G401 (cell line): ENCODE data around the gene EBF4. TPM values are rescaled to one million over a fixed set of nuclear protein-coding genes. Genes with fewer than 3 reads are reported as not detected.

Experiments
- DNase-seq: peaks from one replicate; pipeline ENCODE4 v3.0.0-alpha.2; 2015; ENCODE audit warnings: low spot score
- in situ Hi-C: cut with HindIII; loops from 2 replicates; pipeline ENCODE4 v1.10.0; 2016; ENCODE audit warnings: low sequenced_read_pairs, mixed read lengths
- total RNA-seq: library from RNA; depleted of rRNA; stranded (reverse); fragments of >200 nt; shearing (Covaris generic); gene quantifications from 2 replicates; pipeline ENCODE4 v1.2.3, GENCODE V29; 2014

Gene EBF4
- total RNA-seq, 1 experiment from 2014 or later, result not detected

DNA sequence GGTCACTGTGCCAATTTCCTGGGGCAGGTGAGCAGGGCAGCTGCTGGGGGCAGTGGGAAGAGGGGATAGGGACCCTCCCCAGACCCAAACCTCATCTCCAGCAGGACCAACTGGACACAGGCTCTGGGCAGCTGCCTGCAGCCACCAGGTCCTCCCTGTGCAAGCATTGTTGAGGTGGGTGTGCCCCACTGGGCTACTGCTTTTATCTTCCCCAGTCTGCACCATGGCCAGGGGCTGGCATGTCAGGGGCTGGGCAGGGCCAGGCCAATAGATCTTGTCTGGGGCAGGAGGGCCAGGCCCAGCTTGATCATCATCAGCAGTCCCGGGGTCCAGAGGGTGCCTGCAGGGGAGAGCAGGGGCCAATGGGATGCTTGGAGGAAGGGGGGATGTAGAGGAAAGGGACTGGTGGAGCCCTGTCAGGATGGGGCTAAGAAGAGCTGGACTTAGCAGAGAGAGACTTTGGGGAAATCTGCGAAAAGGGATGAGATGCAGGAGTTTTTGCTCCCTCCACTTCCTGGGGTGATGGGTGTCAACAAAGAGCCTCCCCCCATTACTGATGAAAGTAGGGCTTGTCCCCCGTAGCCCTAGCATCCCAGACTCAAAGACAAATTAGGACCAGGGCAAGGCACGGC lies 5.7 kb downstream of the EBF4 start:
- in situ Hi-C loops, result no loop called here
- DNase-seq, result no peak

GRCh38 chr20:2698912-2699311 lies 6.3 kb downstream of the EBF4 start:
- in situ Hi-C loops, result no loop called here
- DNase-seq, result no peak

DNA sequence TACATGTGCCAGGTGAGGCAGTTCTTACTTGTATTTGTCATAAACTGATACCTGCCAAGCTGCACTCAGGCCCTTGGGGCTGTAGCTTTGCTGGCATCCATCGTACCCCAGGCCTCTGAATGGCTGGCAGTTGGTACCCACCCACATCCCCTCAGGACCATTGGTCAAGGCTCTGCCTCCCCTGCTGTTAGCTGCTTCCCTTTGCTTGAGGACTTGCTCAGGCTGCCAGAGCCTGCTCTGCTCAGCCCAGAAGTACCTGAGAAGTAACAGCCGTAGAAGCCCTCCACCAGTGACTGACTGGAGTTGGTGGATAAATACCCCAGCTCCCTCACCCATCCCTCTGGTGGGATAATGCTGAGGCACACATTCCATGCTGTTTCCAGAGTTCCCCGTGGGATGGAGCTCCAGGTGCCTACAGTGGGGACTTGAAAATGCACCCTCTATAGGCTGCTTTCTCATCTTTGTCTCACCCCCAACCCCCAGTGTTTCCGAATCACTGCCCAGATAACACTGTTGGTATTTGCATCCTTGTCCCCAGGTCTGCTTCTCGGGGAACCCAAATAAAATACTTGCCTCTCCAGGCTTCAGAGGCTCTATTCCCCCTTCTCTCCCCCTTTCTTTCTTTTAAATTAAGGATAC lies 7.3 kb downstream of the EBF4 start:
- in situ Hi-C loops, result no loop called here

DNA sequence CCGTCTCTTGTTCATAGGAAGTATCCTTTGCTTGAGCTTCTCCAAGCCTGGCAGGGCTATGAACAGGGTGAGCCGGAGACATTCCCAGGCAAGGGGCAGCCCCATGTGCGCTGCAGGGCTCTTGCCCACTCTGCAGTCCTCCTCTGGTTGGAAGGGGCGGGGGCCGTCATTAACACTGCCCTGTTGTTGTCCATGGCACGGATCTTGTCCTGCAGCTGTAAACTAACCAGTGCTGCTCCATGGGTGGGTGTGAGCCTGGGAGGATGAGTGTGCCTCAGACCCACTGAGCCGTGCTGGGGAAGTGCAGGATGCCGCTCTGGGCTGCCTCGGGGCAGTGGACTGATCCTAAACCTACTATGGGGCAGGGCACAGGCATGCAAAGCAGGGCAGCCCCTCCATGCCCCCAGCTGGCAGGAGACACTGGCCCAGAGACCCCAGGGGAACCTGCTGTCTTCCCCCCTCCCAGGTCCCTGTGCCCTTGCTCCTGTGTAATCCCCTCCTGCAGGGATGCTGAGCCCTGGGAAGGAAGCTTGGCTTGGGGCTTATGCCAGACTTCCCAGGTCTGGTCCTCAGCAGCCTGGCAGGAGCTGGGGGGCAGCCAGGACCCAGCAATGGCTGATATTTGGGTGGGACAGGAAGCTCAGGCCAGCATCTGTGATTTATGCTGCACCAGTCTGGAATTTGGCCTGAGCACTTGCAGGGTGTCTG lies 8.5 kb downstream of the EBF4 start:
- no peak for DNase-seq
- in situ Hi-C loops, result no loop called here

More for the DNA sequence above, 7.3 kb downstream of the EBF4 start:
- no peak for DNase-seq

- DNase-seq, result no peak
- in situ Hi-C loops, result no loop called here
Observed at GRCh38 chr20:2701671-2702081, 9.1 kb downstream of the EBF4 start.

DNA sequence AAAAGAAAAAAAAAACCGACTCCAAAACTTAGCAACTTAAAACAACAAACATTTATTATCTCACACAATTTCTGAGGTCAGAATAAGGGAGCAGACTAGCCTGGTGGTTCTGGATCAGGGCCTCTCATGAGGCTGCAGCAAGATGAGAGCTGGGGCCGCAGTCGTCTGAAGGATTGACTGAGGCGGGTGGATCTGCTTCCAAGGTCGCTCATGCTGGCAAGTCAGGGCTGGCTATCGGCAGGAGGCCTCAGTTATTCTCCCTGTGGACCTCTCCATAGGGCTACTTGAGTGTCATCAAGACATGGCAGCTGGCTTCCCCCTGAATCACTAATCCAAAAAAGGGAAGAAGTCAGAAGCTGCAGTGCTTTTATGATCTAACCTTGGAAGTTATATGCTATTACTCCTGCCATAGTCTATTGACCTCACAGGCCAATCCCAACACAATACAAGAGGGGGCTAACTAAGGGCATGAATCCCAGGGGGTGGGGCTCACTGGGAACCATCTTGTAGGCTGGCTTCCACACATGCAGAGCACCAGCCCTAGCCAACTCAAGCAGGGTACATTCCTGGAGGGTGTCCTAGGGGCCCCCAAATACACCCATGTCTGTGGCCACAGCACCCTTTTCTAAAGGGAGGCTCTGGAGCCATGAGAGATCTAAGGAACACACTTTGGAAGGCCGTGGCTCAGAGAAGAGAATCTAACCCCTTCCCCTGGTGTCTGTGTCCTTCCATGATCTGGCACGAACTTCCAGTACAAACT lies 11.3 kb downstream of the EBF4 start:
- in situ Hi-C loops, result no loop called here
- no peak for DNase-seq

- DNase-seq, result no peak
- in situ Hi-C loops, result no loop called here
Observed at GRCh38 chr20:2705931-2706645, 13.5 kb downstream of the EBF4 start.

DNA sequence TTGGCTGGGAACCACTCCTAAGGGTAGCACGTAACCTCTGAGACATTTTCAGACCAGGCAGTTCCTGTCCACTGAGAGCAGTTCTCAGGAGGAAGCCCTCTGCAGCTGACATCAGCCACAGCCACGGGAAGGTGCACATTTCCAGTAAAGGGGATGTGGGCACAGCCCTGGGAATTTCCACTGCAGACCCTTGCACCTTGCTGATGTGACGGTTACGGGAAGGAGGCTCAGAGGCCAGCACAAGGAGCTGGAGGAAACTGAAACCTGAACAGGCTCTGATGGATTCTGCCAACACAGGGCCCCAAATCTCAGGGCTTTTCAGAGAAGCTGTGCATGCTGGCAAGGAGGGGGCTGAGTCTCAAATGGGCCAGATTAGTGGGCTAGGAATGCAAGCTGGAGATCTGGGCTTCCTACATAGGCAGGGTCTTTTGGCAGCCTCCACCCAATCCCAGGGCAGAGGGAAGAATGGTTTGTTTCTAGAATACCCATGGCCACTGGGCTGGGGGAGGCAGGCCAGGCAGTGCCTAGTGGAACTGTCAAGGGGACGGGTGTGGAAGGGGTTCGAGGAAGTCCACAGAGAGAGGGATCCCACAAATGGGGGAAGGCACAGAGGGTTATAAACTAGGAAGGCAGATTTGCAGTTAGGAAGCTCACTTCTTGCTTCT lies 14.2 kb downstream of the EBF4 start:
- DNase-seq, result no peak
- in situ Hi-C loops, result no loop called here

DNA sequence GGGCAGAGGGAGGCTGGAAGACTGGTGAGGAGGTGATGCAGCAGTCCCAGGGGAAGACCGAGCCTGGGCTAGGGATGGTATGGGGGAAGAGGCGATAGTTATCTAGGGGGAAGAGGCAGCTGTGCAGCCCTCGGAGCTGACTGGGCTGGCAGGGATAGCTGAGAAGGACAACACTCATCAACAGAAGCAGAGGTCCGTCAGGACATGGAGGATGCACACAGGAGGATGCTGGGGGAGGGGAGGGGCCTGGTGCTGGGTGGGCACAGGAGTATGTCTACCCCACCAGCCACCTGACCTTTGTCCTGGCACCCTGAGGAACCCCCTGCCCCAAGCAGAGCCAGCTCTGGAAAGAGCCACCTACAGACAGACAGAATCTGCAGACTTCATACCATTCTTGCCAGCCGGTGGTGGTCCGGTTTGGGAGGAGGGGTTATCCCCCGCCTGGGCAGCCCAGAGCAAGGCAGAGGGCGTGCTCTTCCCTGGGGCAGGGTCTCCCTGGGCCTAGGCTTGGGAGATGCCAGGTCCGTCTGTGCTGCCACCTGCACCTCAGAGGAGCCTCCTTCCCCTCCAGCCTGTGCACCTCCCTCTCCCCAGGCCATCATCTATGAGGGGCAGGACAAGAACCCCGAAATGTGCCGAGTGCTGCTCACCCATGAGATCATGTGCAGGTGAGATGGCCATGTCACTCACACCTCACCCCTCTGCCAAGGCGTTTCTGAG lies 14.9 kb downstream of the EBF4 start:
- in situ Hi-C loops, result no loop called here
- DNase-seq, result no peak

DNA sequence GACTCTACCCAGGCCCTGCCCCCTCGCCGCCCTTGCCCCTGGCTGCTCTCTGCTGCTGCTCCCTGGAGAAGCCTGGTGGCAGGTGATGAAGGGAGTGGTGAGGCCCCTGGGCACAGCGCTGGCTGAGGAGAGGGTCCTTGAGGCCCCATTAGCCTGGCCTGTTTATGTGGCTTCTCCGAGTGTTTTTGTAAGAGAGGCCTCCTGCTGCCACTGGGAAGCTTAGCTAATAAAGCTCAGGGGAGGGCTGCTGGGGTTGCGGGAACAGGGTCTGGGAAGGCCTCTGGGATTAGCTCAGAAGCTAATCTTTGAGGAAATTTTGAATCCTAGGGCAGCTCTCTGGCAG lies 15.5 kb downstream of the EBF4 start:
- no peak for DNase-seq
- in situ Hi-C loops, result no loop called here

- no peak for DNase-seq
- in situ Hi-C loops, result no loop called here
Observed at GRCh38 chr20:2708665-2709064, 16.1 kb downstream of the EBF4 start.

DNA sequence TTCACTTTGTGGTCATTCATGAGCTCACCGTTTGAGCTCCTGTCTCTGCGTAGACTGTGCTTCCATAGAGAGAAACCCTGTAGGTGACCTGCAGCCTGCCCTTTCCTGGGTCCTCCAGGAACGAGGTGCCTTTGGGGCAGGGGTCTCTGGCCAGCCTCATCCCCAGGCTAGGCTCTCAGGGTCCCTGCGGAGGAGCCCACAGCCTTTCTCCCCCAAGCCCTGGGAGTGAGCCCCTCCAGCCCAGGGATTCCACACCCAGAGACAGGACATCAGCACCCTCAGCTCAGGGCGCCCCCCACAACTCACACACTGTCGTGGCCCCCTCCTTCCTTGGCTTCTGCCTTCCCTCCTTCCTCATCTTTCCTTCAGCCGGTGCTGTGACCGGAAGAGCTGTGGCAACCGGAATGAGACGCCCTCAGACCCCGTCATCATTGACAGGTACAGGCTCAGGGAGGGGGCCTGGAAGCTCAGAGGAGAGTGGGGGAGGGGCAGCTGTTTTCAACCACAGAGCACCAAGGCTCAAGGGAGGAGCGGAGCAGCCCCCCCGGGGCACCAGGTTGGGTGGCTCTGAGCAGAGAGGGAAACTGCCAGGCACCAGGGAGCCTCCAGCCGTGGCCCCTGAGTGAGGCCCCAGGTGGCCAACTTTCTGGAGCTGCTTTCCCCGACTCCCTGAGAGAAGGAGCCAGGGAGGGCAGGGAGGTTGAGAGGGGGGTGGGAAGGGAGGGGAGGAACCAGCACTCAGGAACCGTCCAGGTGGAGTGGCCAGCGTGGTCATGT lies 16.8 kb downstream of the EBF4 start:
- in situ Hi-C loops, result no loop called here
- DNase-seq, result no peak

DNA sequence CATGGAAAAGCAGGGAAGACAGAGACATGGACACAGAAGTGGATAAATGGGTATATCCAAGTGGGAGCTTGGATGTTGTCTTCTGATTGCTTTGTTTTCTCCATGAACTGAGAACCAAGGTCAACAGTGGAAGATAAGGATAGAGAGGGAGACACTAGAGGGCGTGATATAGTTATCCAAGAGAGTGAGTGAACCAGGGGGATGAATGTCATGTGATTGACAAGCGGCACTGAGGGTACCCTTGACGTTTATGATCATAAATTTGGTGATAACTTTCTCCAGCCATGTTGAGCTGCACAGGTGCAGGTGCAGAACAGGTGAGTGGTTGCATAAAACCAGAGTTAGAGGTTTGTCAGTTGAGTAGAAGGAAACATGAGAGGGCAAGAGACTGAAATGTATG lies 20.7 kb downstream of the EBF4 start:
- no peak for DNase-seq
- in situ Hi-C loops, result no loop called here

- no peak for DNase-seq
- in situ Hi-C loops, result no loop called here
Observed at GRCh38 chr20:2729251-2729713, 36.7 kb downstream of the EBF4 start.

DNA sequence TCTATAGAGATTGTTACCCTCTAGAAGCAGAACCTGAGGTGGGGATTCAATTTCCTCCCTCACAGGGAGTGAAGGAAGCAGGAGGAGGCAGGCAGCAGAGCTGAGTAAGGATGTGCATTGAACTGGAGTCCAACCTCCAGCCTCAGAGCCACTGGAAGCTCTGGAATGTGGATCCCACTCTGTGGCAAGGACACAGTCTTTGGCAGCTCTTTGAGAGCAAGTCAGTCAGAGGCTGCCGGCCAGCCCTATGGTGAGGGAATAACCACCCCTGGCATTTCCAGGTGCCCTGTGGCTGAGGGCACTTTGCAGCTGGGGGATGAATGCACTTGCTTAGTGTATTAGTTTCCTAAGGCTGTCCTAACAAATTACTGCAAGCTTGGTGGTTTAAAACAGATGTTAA lies 37.2 kb downstream of the EBF4 start:
- DNase-seq, result no peak
- in situ Hi-C loops, result no loop called here

DNA sequence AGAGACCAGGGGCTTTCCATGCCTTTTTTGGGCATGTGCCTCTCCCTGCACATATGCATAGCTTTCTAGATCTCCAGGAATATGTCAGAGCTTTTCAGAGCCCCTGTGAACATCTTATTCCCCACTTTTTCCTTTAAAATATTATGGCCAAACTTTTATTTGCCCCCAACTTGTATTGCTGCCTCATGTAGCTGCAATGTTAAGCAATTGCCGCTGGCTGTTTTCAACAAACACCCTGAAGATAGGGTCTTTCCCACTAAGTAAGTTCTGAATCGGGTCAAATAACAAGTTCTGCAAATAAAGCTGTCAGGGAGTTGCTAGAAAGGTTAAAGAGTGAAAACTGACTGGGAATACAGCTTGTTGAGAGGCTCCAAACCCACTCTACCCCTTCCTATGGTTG lies 42.3 kb downstream of the EBF4 start:
- DNase-seq, result no peak
- in situ Hi-C loops, result no loop called here

GRCh38 chr20:2736441-2736840 lies 43.9 kb downstream of the EBF4 start:
- no peak for DNase-seq
- in situ Hi-C loops, result no loop called here
